Neutrophil (primary cell): ENCODE data around the gene M1AP.

ENCODE experiments used
- H3K27ac ChIP-seq: fragments of 200-600 bp; sonication (generic); 2 replicates; pipeline ENCODE4 v1.5.1; 2016; ENCODE audit warnings: mild to moderate bottlenecking, moderate library complexity
- H3K27me3 ChIP-seq: fragments of 200-600 bp; sonication (generic); 2 replicates; pipeline ENCODE4 v1.6.0; 2016; ENCODE audit warnings: mild to moderate bottlenecking
- H3K36me3 ChIP-seq: fragments of 200-600 bp; sonication (generic); 2 replicates; pipeline ENCODE4 v1.5.1; 2017
- H3K4me1 ChIP-seq, 2 experiments: fragments of 200-600 bp in 1 of 2; sonication (generic) in 1 of 2; 1 replicate in 1 of 2; 2 replicates in 1 of 2; pipeline versions ENCODE4 v1.5.1 to v1.6.1; 2013 to 2016; ENCODE audit warnings: low read depth in 1 of 2, low read length in 1 of 2, mild to moderate bottlenecking in 1 of 2, moderate library complexity in 1 of 2; ENCODE audit not compliant: control insufficient read depth in 1 of 2, insufficient read depth in 1 of 2
- H3K4me3 ChIP-seq, 2 experiments: fragments of 200-600 bp in 1 of 2; sonication (generic) in 1 of 2; 1 replicate in 1 of 2; 2 replicates in 1 of 2; pipeline ENCODE4 v1.5.1; 2013 to 2016; ENCODE audit warnings: low read depth in 1 of 2, low read length in 1 of 2, mild to moderate bottlenecking in 1 of 2, moderate library complexity in 1 of 2
- H3K9me3 ChIP-seq: fragments of 200-600 bp; sonication (generic); 2 replicates; pipeline ENCODE4 v1.5.1; 2016
- CTCF ChIP-seq: fragments of 200-600 bp; sonication (generic); IDR thresholded peaks from 2 replicates; pipeline ENCODE4 v1.5.1; 2016; ENCODE audit warnings: antibody characterized with exemption

M1AP gene

DNA sequence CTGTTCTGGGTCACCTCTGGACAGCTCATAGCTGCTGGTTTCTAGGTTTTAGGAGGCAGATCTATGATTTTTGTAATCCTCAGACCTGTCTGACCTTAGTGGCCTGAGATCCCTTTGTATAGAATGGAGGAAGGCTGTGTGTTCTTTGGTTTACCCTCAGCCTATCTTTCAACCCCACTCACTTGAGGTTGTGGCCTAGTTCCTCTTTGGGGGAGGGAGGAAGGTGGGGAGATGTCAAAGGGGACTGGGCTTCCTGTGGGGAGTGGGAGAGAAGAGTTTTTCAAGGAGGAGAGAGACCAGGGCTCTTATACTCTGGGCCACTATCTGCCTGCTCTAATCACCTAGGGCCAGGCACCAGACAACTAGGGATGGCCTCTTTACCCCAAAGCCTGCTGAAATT, 34.4 kb upstream of the M1AP start:
- no peaks in the 10 kb centered on the region for H3K4me1 ChIP-seq
- no peak overlapping the region for H3K4me3 ChIP-seq
- no peaks in the 10 kb centered on the region for H3K9me3 ChIP-seq
- no peaks in the 10 kb centered on the region for H3K36me3 ChIP-seq
- no peak overlapping the region for H3K27ac ChIP-seq
- H3K27me3 ChIP-seq, result peaks cover 4% of the 10 kb centered on the region
- TF ChIP-seq CTCF, result no peak

- Histone ChIP-seq H3K36me3 (no peaks in the 10 kb centered on the region), H3K27me3 (peaks cover 4% of the 10 kb centered on the region), H3K4me1 (no peaks in the 10 kb centered on the region), H3K4me3 (no peak overlapping the region), H3K27ac (no peak overlapping the region), H3K9me3 (no peaks in the 10 kb centered on the region)
- no peak for TF ChIP-seq CTCF
These were observed 31.5 kb upstream of the M1AP start for GRCh38 chr2:74679615-74680014.

DNA sequence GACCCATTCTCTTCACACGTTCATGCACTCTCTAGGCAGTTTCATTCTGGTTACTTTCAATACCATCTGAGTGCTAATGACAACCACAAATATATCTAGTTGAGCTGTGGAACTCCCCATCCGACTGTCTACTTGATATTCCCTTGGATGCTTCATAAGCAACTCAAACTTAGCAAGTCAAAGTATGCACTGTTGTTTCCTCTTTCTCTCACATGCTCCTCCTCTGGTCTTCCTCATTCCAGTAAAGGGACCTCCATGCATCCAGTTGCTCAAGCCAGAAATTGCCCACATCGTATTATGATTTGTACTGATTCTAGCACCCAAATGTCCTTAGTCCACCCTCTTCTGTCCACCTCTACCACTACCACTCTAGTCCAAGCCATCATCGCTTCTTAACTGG, 28.2 kb upstream of the M1AP start:
- H3K4me3 ChIP-seq, result no peak overlapping the region
- TF ChIP-seq CTCF, result no peak
- H3K9me3 ChIP-seq, result no peaks in the 10 kb centered on the region
- no peak overlapping the region for H3K27ac ChIP-seq
- H3K27me3 ChIP-seq, result peaks cover 4% of the 10 kb centered on the region
- H3K36me3 ChIP-seq, result no peaks in the 10 kb centered on the region
- no peaks in the 10 kb centered on the region for H3K4me1 ChIP-seq

DNA sequence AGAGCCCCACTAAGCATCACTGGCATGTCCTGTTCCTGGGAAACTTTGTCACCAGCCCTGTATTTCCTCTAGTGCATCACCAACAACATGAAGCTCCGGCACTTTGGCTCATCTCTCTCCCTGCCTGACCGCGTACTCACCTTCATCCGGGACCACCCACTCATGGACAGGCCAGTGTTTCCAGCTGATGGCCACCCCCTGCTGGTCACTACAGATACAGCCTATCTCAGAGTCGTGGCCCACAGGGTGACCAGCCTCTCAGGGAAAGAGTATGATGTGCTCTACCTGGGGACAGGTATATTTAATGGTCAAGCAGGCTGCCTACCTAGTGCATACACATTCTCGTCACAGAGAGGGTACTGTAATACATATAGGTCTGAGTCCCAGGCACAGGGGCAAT, 27.0 kb upstream of the M1AP start:
- no peaks in the 10 kb centered on the region for H3K9me3 ChIP-seq
- H3K36me3 ChIP-seq, result no peaks in the 10 kb centered on the region
- no peak overlapping the region for H3K27ac ChIP-seq
- peaks cover 4% of the 10 kb centered on the region for H3K27me3 ChIP-seq
- no peak overlapping the region for H3K4me3 ChIP-seq
- TF ChIP-seq CTCF, result no peak
- H3K4me1 ChIP-seq, result no peaks in the 10 kb centered on the region

DNA sequence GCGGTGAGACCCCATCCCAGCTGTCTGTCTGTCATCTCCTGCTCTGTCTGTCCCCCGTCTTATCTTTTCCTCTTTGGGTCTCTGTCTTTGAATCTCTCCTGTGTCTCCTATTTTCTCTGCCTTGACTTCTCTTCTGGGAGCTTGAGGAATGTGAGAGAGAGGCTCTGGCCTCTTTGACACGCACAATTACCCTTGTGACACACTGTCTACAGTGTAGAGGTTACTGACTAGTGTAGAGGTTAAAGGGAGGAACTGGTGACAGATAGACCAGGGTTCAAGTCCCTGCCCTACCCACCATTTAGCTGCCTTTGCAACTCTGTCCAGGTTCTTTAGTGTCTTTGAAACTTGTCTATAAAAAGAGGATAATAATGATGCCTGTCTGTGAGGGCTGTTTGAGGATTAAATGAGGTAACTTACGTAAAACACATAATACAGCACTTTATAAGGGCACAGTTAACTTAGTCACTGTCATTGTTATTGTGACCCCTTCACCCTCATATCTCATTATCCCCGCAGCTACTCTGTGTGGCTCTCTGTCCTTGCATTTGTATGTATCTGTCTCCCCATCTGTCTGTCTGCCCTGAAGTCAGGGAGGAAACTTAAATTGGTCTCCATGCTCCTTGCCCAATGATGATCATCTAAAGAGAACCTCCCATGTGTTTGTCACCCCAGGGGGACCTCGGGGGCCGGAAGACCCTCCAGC, 25.8 kb upstream of the M1AP start:
- no peak overlapping the region for H3K27ac ChIP-seq
- H3K4me3 ChIP-seq, result no peak overlapping the region
- H3K4me1 ChIP-seq, result no peaks in the 10 kb centered on the region
- no peaks in the 10 kb centered on the region for H3K36me3 ChIP-seq
- no peaks in the 10 kb centered on the region for H3K9me3 ChIP-seq
- H3K27me3 ChIP-seq, result peaks cover 4% of the 10 kb centered on the region
- TF ChIP-seq CTCF, result no peak

DNA sequence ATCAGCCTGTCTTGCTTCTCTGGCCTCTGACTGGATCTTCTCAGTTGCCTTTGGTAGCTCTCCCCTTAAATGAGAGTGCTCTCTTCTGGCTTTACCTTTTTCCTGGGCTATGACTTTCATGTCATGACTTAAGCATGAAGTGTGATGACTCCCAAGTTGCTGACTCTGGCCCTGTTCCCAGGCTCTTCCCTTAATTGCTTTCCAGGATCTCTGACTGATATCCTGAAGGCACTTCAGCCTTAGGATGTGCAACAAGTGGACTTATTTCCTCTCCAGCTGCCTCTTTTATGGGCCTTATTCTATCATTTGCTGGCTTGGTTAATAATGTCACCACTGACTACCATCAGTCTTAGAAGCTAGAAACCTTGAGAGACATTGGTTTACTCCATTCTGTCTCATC, 23.3 kb upstream of the M1AP start:
- Histone ChIP-seq H3K9me3 (no peaks in the 10 kb centered on the region), H3K27me3 (no peaks in the 10 kb centered on the region)
- TF ChIP-seq CTCF, result no peak

More for the DNA sequence above, 23.3 kb upstream of the M1AP start:
- Histone ChIP-seq H3K36me3 (no peaks in the 10 kb centered on the region), H3K4me3 (no peak overlapping the region), H3K4me1 (no peaks in the 10 kb centered on the region), H3K27ac (no peak overlapping the region)
